ENCODE measurements around the gene AADACL2.

DNA sequence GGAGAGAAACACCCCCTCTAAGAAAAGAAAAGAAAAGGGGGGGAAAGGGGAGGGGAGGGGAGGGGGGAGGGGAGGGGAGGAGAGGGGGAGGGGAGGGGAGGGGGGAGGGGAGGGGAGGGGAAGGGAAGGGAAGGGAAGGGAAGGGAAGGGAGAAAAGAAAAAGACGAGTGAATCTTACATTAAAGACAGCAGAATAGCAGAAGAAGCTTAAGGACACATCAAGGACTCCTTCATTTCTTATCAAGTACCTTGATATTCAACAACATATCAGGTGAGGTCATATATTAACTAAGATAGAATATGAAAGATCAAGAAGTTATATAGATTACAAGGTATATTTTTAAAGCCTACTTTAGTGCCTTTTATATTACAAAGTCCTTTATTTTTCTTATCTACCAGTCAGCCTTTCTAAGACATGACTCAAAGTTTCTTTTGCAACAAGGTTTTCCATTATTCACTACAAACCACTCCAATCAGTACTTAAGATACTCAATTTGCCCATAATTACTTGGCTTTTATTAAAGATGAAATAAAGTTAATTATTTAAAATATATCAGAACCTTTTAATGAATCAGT lies 62.5 kb downstream of the AADACL2 start:
- no peak for TF ChIP-seq CTCF (IDR thresholded peaks at IDR 0.05)
- no peak for TF ChIP-seq POLR2AphosphoS5 (IDR thresholded peaks at IDR 0.05)
- TF ChIP-seq POLR2A (IDR thresholded peaks at IDR 0.05): no peak

Measured in prostate gland (tissue), 2 donors.